Measurements from ENCODE around the gene MEIS2. TPM values are rescaled to one million over a fixed set of nuclear protein-coding genes. Genes with fewer than 3 reads are reported as not detected.
A peak's percentile ranks its signal among the peaks of the same experiment; 100 is the strongest.

The MEIS2 gene
- total RNA-seq, 2 donors from 2014 or later, result 7.1 to 9.7 TPM

GRCh38 chr15:37115538-37115937 is 15.2 kb upstream of the MEIS2 start:
- Mint-ChIP-seq H3K27me3 (ENCODE audit: insufficient read depth) (peaks cover 54% of the 10 kb centered on the region), H3K4me3 (no peak overlapping the region)

GRCh38 chr15:37112971-37113670 is 12.8 kb upstream of the MEIS2 start:
- H3K36me3 ChIP-seq (ENCODE audit: control insufficient read depth, insufficient read depth, low read length), result no peaks in the 10 kb centered on the region
- Mint-ChIP-seq H3K4me1 (peaks cover 31% of the 10 kb centered on the region), H3K36me3 (ENCODE audit: low read depth) (no peaks in the 10 kb centered on the region), H3K27me3 (ENCODE audit: insufficient read depth) (peaks cover 78% of the 10 kb centered on the region), H3K9me3 (no peaks in the 10 kb centered on the region), H3K4me3 (no peak overlapping the region), H3K27ac (no peak overlapping the region)
- H3K27me3 ChIP-seq (ENCODE audit: control insufficient read depth, insufficient read depth, low read length, poor library complexity, severe bottlenecking), result peaks cover 67% of the 10 kb centered on the region
- WGBS, 2 experiments (ENCODE audit: insufficient coverage in 1 of 2, insufficient read length in 1 of 2), result 80 to 85% methylated on average over 1 to 5 of the region's 5 CpGs
- no peak overlapping the region for H3K4me3 ChIP-seq (ENCODE audit: low read length)
- H3K9me3 ChIP-seq (ENCODE audit: control insufficient read depth, low read length), result no peaks in the 10 kb centered on the region
- DNase-seq, result no peak
- H3K9ac ChIP-seq (ENCODE audit: extremely low read depth, low read length, poor library complexity, severe bottlenecking), result no peak overlapping the region
- H3K4me1 ChIP-seq (ENCODE audit: control insufficient read depth, insufficient read depth, low read length), result peaks cover 4% of the 10 kb centered on the region
- no peak overlapping the region for H3K27ac ChIP-seq (ENCODE audit: low read depth, low read length)
- no peak for TF ChIP-seq CTCF (conservative IDR thresholded peaks at IDR 0.05)

More at GRCh38 chr15:37115538-37115937, 15.2 kb upstream of the MEIS2 start:
- Histone ChIP-seq H3K27ac (ENCODE audit: low read depth, low read length) (no peak overlapping the region), H3K36me3 (ENCODE audit: control insufficient read depth, insufficient read depth, low read length) (no peaks in the 10 kb centered on the region), H3K27me3 (ENCODE audit: control insufficient read depth, insufficient read depth, low read length, poor library complexity, severe bottlenecking) (peaks cover 42% of the 10 kb centered on the region), H3K9ac (ENCODE audit: extremely low read depth, low read length, poor library complexity, severe bottlenecking) (no peak overlapping the region), H3K9me3 (ENCODE audit: control insufficient read depth, low read length) (no peaks in the 10 kb centered on the region), H3K4me3 (ENCODE audit: low read length) (no peak overlapping the region), H3K4me1 (ENCODE audit: control insufficient read depth, insufficient read depth, low read length) (no peaks in the 10 kb centered on the region)
- H3K36me3 Mint-ChIP-seq (ENCODE audit: low read depth), result no peaks in the 10 kb centered on the region
- no peak overlapping the region for H3K27ac Mint-ChIP-seq
- peaks cover 15% of the 10 kb centered on the region for H3K4me1 Mint-ChIP-seq
- no peaks in the 10 kb centered on the region for H3K9me3 Mint-ChIP-seq
- TF ChIP-seq CTCF (conservative IDR thresholded peaks at IDR 0.05), result no peak
- WGBS, 2 experiments (ENCODE audit: insufficient coverage in 1 of 2, insufficient read length in 1 of 2), result 92 to 100% methylated on average over 3 of the region's 3 CpGs
- no peak for DNase-seq

- Histone ChIP-seq H3K4me3 (ENCODE audit: low read length) (no peak overlapping the region), H3K36me3 (ENCODE audit: control insufficient read depth, insufficient read depth, low read length) (no peaks in the 10 kb centered on the region), H3K27ac (ENCODE audit: low read depth, low read length) (no peak overlapping the region), H3K4me1 (ENCODE audit: control insufficient read depth, insufficient read depth, low read length) (peaks cover 4% of the 10 kb centered on the region), H3K9me3 (ENCODE audit: control insufficient read depth, low read length) (no peaks in the 10 kb centered on the region), H3K9ac (ENCODE audit: extremely low read depth, low read length, poor library complexity, severe bottlenecking) (no peak overlapping the region), H3K27me3 (ENCODE audit: control insufficient read depth, insufficient read depth, low read length, poor library complexity, severe bottlenecking) (peaks cover 76% of the 10 kb centered on the region)
- DNase-seq, result no peak
- Mint-ChIP-seq H3K27ac (no peak overlapping the region), H3K4me1 (peaks cover 40% of the 10 kb centered on the region), H3K36me3 (ENCODE audit: low read depth) (no peaks in the 10 kb centered on the region), H3K27me3 (ENCODE audit: insufficient read depth) (peaks cover 87% of the 10 kb centered on the region), H3K4me3 (peak overlapping the region; percentile 61), H3K9me3 (no peaks in the 10 kb centered on the region)
- no peak for TF ChIP-seq CTCF (conservative IDR thresholded peaks at IDR 0.05)
- WGBS, 2 experiments (ENCODE audit: insufficient coverage in 1 of 2, insufficient read length in 1 of 2), result 59 to 69% methylated on average over 3 to 4 of the region's 4 CpGs
Observed at GRCh38 chr15:37112171-37112570, 11.8 kb upstream of the MEIS2 start.
